Measurements from ENCODE around the gene TMEM150B. TPM values are rescaled to one million over a fixed set of nuclear protein-coding genes. Genes with fewer than 3 reads are reported as not detected.

The TMEM150B gene
- total RNA-seq, 1 donor from 2014 or later = not detected

- Histone ChIP-seq H3K9me3 (no peaks in the 10 kb centered on the region), H3K4me3 (peak within 1 kb of the TSS; percentile 50 to 68), H3K27me3 (no peaks in the 10 kb centered on the region), H3K36me3 (no peaks in the 10 kb centered on the region), H3K27ac (peak within 1 kb of the TSS; percentile 82), H3K4me1 (peaks cover 19% of the 10 kb centered on the region)
- TF ChIP-seq POLR2A (IDR thresholded peaks at IDR 0.05) = no peak
- DNase-seq (ENCODE audit: extremely low spot score in 2 of 2) = no peak
- intact Hi-C loops (cut with DNase I) = no loop called here
These were observed 41.4 kb downstream of the TMEM150B start, which contains the start of gene BRSK1 for GRCh38 chr19:55283548-55284377. TSS of gene BRSK1 (plus strand) at chr19:55283997. CDS start at chr19:55284443, 446 bp downstream.

GRCh38 chr19:55279770-55280643 lies 45.1 kb downstream of the TMEM150B start, which contains the start of gene HSPBP1:
TSS of gene HSPBP1 (minus strand) at chr19:55280110. CDS start at chr19:55279608, 502 bp downstream.
- peaks cover 21% of the 10 kb centered on the region for H3K4me1 ChIP-seq

GRCh38 chr19:55279340-55279739 lies 45.8 kb downstream of the TMEM150B start:
- H3K36me3 ChIP-seq = peaks cover 0 to 27% of the 10 kb centered on the region in 2 donors
- DNase-seq (ENCODE audit: extremely low spot score in 2 of 2) = no peak
- H3K4me3 ChIP-seq = peak overlapping the region; percentile 59 to 65
- no peak for TF ChIP-seq POLR2A (IDR thresholded peaks at IDR 0.05)
- TF ChIP-seq POLR2AphosphoS5 (IDR thresholded peaks at IDR 0.05; ENCODE audit: insufficient read depth in 1 of 2, low read depth in 1 of 2) = no peak
- no peak for TF ChIP-seq CTCF (IDR thresholded peaks at IDR 0.05)
- H3K27me3 ChIP-seq = no peaks in the 10 kb centered on the region
- H3K4me1 ChIP-seq = peaks cover 21% of the 10 kb centered on the region
- H3K9me3 ChIP-seq = no peaks in the 10 kb centered on the region
- peak overlapping the region; percentile 84 for H3K27ac ChIP-seq
- intact Hi-C loops (cut with DNase I) = no loop called here

More at GRCh38 chr19:55279770-55280643, 45.1 kb downstream of the TMEM150B start, which contains the start of gene HSPBP1:
- Histone ChIP-seq H3K9me3 (no peaks in the 10 kb centered on the region), H3K27me3 (no peaks in the 10 kb centered on the region), H3K4me3 (peak within 1 kb of the TSS; percentile 59 to 65), H3K27ac (peak within 1 kb of the TSS; percentile 84), H3K36me3 (peaks cover 0 to 20% of the 10 kb centered on the region in 2 donors)
- peak in 1 of 2 donors; percentile 96 for DNase-seq (ENCODE audit: extremely low spot score in 2 of 2)
- intact Hi-C loops (cut with DNase I) = no loop called here
- TF ChIP-seq POLR2AphosphoS5 (IDR thresholded peaks at IDR 0.05; ENCODE audit: insufficient read depth in 1 of 2, low read depth in 1 of 2) (peak; percentile 83 to 93), CTCF (IDR thresholded peaks at IDR 0.05) (no peak)

- Histone ChIP-seq H3K27ac (no peak overlapping the region), H3K36me3 (peaks cover 0 to 32% of the 10 kb centered on the region in 2 donors), H3K4me1 (peaks cover 21% of the 10 kb centered on the region), H3K27me3 (no peaks in the 10 kb centered on the region), H3K4me3 (no peak overlapping the region), H3K9me3 (no peaks in the 10 kb centered on the region)
- no peak for TF ChIP-seq CTCF (IDR thresholded peaks at IDR 0.05)
- TF ChIP-seq POLR2A (IDR thresholded peaks at IDR 0.05) = no peak
- TF ChIP-seq POLR2AphosphoS5 (IDR thresholded peaks at IDR 0.05; ENCODE audit: insufficient read depth in 1 of 2, low read depth in 1 of 2) = no peak
- no peak for DNase-seq (ENCODE audit: extremely low spot score in 2 of 2)
- intact Hi-C loops (cut with DNase I) = no loop called here
These were observed 46.6 kb downstream of the TMEM150B start for GRCh38 chr19:55278391-55279135.

- intact Hi-C loops (cut with DNase I) = no loop called here
- Histone ChIP-seq H3K4me3 (no peak overlapping the region), H3K36me3 (peaks cover 0 to 42% of the 10 kb centered on the region in 2 donors)
These were observed 47.6 kb downstream of the TMEM150B start for GRCh38 chr19:55277494-55277893.

More at GRCh38 chr19:55277494-55277893, 47.6 kb downstream of the TMEM150B start:
- DNase-seq (ENCODE audit: extremely low spot score in 2 of 2) = no peak
- TF ChIP-seq POLR2A (IDR thresholded peaks at IDR 0.05) (no peak), CTCF (IDR thresholded peaks at IDR 0.05) (no peak), POLR2AphosphoS5 (IDR thresholded peaks at IDR 0.05; ENCODE audit: insufficient read depth in 1 of 2, low read depth in 1 of 2) (no peak)
- Histone ChIP-seq H3K9me3 (no peaks in the 10 kb centered on the region), H3K4me1 (peaks cover 21% of the 10 kb centered on the region), H3K27me3 (no peaks in the 10 kb centered on the region), H3K27ac (no peak overlapping the region)
